Fibroblast of lung (primary cell): Measurements from ENCODE around the gene OIP5. TPM values are rescaled to one million over a fixed set of nuclear protein-coding genes. Genes with fewer than 3 reads are reported as not detected.

Experiments
- DNase-seq, 2 donors: peaks; one replicate each; pipeline versions ENCODE4 v3.0.0 to v3.0.0-alpha.2; 2010; ENCODE audit warnings: low read depth in 2 of 2
- H2AFZ ChIP-seq: 2 replicates; pipeline ENCODE4 v1.5.1; 2012; ENCODE audit warnings: low read length, control low read depth, inconsistent platforms
- H3K27ac ChIP-seq: 2 replicates; pipeline ENCODE4 v1.5.1; 2011; ENCODE audit warnings: low read length, control low read depth; ENCODE audit not compliant: insufficient read depth
- H3K27me3 ChIP-seq: 2 replicates; pipeline ENCODE4 v1.5.1; 2011; ENCODE audit warnings: mild to moderate bottlenecking, low read length; ENCODE audit not compliant: control insufficient read depth, insufficient read depth
- H3K36me3 ChIP-seq: 2 replicates; pipeline ENCODE4 v1.5.1; 2011; ENCODE audit warnings: low read length; ENCODE audit not compliant: control insufficient read depth, insufficient read depth
- H3K4me1 ChIP-seq: 2 replicates; pipeline ENCODE4 v1.5.1; 2011; ENCODE audit warnings: low read length; ENCODE audit not compliant: control insufficient read depth, insufficient read depth; ENCODE audit errors: extremely low read depth
- H3K4me2 ChIP-seq: 2 replicates; pipeline ENCODE4 v1.5.1; 2011; ENCODE audit warnings: low read length, control low read depth; ENCODE audit not compliant: insufficient read depth; ENCODE audit errors: extremely low read depth
- H3K4me3 ChIP-seq, 4 experiments: fragments of 200-600 bp in 1 of 4; sonication (generic) in 1 of 4; replicated peaks in 1 of 4; 2 replicates each; pipeline ENCODE4 v1.5.1; 2011 to 2016; ENCODE audit warnings: low read length in 4 of 4, low read depth in 3 of 4, mild to moderate bottlenecking in 3 of 4, control low read depth in 2 of 4, inconsistent platforms in 1 of 4, mixed read lengths in 1 of 4; ENCODE audit not compliant: insufficient read depth in 1 of 4; ENCODE audit errors: control extremely low read depth in 1 of 4
- H3K79me2 ChIP-seq: 2 replicates; pipeline ENCODE4 v1.5.1; 2012; ENCODE audit warnings: mild to moderate bottlenecking, low read length, inconsistent platforms; ENCODE audit not compliant: control insufficient read depth, insufficient read depth
- H3K9ac ChIP-seq: 2 replicates; pipeline ENCODE4 v1.5.1; 2011; ENCODE audit warnings: mild to moderate bottlenecking, low read length, control low read depth; ENCODE audit not compliant: insufficient read depth
- H3K9me3 ChIP-seq: 2 replicates; pipeline ENCODE4 v1.5.1; 2012; ENCODE audit warnings: low read depth, low read length; ENCODE audit not compliant: control insufficient read depth, insufficient read depth
- H4K20me1 ChIP-seq: 2 replicates; pipeline ENCODE4 v1.5.1; 2011; ENCODE audit warnings: low read length; ENCODE audit not compliant: control insufficient read depth, insufficient read depth; ENCODE audit errors: extremely low read depth
- EZH2 ChIP-seq: IDR thresholded peaks from 2 replicates; pipeline ENCODE4 v1.5.1; 2012; ENCODE audit warnings: low read length, control low read depth, mild to moderate bottlenecking; ENCODE audit errors: missing control alignments
- polyA plus RNA-seq, 2 donors: library from polyadenylated mRNA; depleted of rRNA in 1 of 2; stranded (reverse) in 1 of 2; unstranded in 1 of 2; fragments of >200 nt; gene quantifications; 2 replicates each; pipeline ENCODE4 v1.2.1, GENCODE V29; 2011 to 2012; ENCODE audit warnings: missing spikeins in 1 of 2
- total RNA-seq: library from RNA; depleted of rRNA; stranded (reverse); fragments of >200 nt; gene quantifications from 2 replicates; pipeline ENCODE4 v1.2.1, GENCODE V29; 2014
- TF ChIP-seq, protein P1 (sequence below), 2 donors: IDR thresholded peaks in 1 of 2; conservative IDR thresholded peaks in 1 of 2; 1 replicate in 1 of 2; 2 replicates in 1 of 2; pipeline ENCODE4 v1.5.1; 2011 to 2012; ENCODE audit warnings: low read length in 2 of 2, control low read depth in 1 of 2, inconsistent platforms in 1 of 2, low read depth in 1 of 2, mild to moderate bottlenecking in 1 of 2

Gene OIP5
- total and polyA plus RNA-seq, 2 donors (not counting 1 experiment from before 2014, with no cell fraction given), result 2.0 to 2.4 TPM

GRCh38 chr15:41276831-41277230 is 55.6 kb downstream of the OIP5 start:
- Histone ChIP-seq H3K4me2 (no peak overlapping the region), H2AFZ (no peak overlapping the region), H3K4me3 (no peak overlapping the region), H4K20me1 (no peaks in the 10 kb centered on the region), H3K27ac (no peak overlapping the region), H3K9me3 (no peaks in the 10 kb centered on the region), H3K27me3 (no peaks in the 10 kb centered on the region), H3K79me2 (no peaks in the 10 kb centered on the region), H3K4me1 (peaks cover 8% of the 10 kb centered on the region), H3K36me3 (peaks cover 11% of the 10 kb centered on the region), H3K9ac (no peak overlapping the region)
- DNase-seq, result no peak
- TF ChIP-seq, protein P1, sequence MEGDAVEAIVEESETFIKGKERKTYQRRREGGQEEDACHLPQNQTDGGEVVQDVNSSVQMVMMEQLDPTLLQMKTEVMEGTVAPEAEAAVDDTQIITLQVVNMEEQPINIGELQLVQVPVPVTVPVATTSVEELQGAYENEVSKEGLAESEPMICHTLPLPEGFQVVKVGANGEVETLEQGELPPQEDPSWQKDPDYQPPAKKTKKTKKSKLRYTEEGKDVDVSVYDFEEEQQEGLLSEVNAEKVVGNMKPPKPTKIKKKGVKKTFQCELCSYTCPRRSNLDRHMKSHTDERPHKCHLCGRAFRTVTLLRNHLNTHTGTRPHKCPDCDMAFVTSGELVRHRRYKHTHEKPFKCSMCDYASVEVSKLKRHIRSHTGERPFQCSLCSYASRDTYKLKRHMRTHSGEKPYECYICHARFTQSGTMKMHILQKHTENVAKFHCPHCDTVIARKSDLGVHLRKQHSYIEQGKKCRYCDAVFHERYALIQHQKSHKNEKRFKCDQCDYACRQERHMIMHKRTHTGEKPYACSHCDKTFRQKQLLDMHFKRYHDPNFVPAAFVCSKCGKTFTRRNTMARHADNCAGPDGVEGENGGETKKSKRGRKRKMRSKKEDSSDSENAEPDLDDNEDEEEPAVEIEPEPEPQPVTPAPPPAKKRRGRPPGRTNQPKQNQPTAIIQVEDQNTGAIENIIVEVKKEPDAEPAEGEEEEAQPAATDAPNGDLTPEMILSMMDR (conservative IDR thresholded peaks at IDR 0.05 in 1 of 2, IDR thresholded peaks at IDR 0.05 in 1 of 2; ENCODE audit: low read depth in 1 of 2, low read length in 2 of 2), result no peak
- TF ChIP-seq EZH2, result no peak

- Histone ChIP-seq H4K20me1 (no peaks in the 10 kb centered on the region), H3K27ac (no peak overlapping the region), H3K4me2 (no peak overlapping the region), H3K36me3 (peaks cover 2% of the 10 kb centered on the region), H3K4me1 (no peaks in the 10 kb centered on the region), H3K27me3 (no peaks in the 10 kb centered on the region), H3K9me3 (no peaks in the 10 kb centered on the region), H3K4me3 (no peak overlapping the region), H3K9ac (no peak overlapping the region), H3K79me2 (no peaks in the 10 kb centered on the region), H2AFZ (no peak overlapping the region)
- TF ChIP-seq, protein P1 (conservative IDR thresholded peaks at IDR 0.05 in 1 of 2, IDR thresholded peaks at IDR 0.05 in 1 of 2; ENCODE audit: low read depth in 1 of 2, low read length in 2 of 2), result no peak
- no peak for TF ChIP-seq EZH2
- no peak for DNase-seq
These were observed 62.5 kb downstream of the OIP5 start for GRCh38 chr15:41269887-41270286.

GRCh38 chr15:41263891-41264351 is 68.5 kb downstream of the OIP5 start:
- peak; percentile 40 to 41 for DNase-seq
- no peaks in the 10 kb centered on the region for H4K20me1 ChIP-seq
- H3K4me2 ChIP-seq, result no peak overlapping the region
- no peak overlapping the region for H3K9ac ChIP-seq
- no peaks in the 10 kb centered on the region for H3K79me2 ChIP-seq
- H3K4me3 ChIP-seq, result no peak overlapping the region
- no peaks in the 10 kb centered on the region for H3K9me3 ChIP-seq
- TF ChIP-seq, protein P1 (conservative IDR thresholded peaks at IDR 0.05 in 1 of 2, IDR thresholded peaks at IDR 0.05 in 1 of 2; ENCODE audit: low read depth in 1 of 2, low read length in 2 of 2), result no peak
- TF ChIP-seq EZH2, result no peak
- no peaks in the 10 kb centered on the region for H3K27me3 ChIP-seq
- no peak overlapping the region for H3K27ac ChIP-seq
- no peaks in the 10 kb centered on the region for H3K36me3 ChIP-seq
- H3K4me1 ChIP-seq, result no peaks in the 10 kb centered on the region
- no peak overlapping the region for H2AFZ ChIP-seq
